Ovary (tissue), 9 donors: ENCODE measurements around the gene MCTP2. TPM values are rescaled to one million over a fixed set of nuclear protein-coding genes. Genes with fewer than 3 reads are reported as not detected.

ENCODE experiments used
- DNase-seq, 5 donors: peaks; one replicate each; pipeline ENCODE4 v3.0.0-alpha.2; 2019 to 2020
- H3K27ac ChIP-seq, 2 donors: fragments of 200-600 bp; one replicate each; pipeline versions ENCODE4 v1.5.1 to v1.8.0; 2019 to 2022
- H3K27me3 ChIP-seq: fragments of 200-600 bp; one replicate; pipeline ENCODE4 v1.8.0; 2022
- H3K36me3 ChIP-seq: fragments of 200-600 bp; sonication (generic); one replicate; pipeline ENCODE4 v1.5.1; 2019
- H3K4me1 ChIP-seq: one replicate; pipeline ENCODE4 v1.8.1; 2013; ENCODE audit warnings: mild to moderate bottlenecking, moderate library complexity; ENCODE audit not compliant: insufficient read depth
- H3K4me3 ChIP-seq: fragments of 200-600 bp; sonication (generic); one replicate; pipeline ENCODE4 v1.5.1; 2017
- H3K9me3 ChIP-seq, 2 donors: fragments of 200-600 bp in 1 of 2; sonication (generic) in 1 of 2; one replicate each; pipeline versions ENCODE4 v1.5.1 to v1.8.1; 2013 to 2019; ENCODE audit warnings: mild to moderate bottlenecking in 1 of 2, moderate library complexity in 1 of 2
- EP300 ChIP-seq: sonication (generic); formaldehyde crosslinking; IDR thresholded peaks from one replicate; pipeline ENCODE4 v1.6.1; 2017; ENCODE audit warnings: antibody characterized with exemption
- POLR2A ChIP-seq: fragments of 450-650 bp; IDR thresholded peaks from one replicate; pipeline ENCODE4 v1.6.1; 2017; ENCODE audit warnings: antibody characterized with exemption, mild to moderate bottlenecking, moderate library complexity
- WGBS, 3 donors: extraction: QIAGEN DNeasy Blood & Tissue Kit in 1 of 3; methylation state at CpG; one replicate each; pipeline versions ENCODE4 v1.1.5 to v1.1.7; 2013 to 2017; 5-methylcytosine and 5-hydroxymethylcytosine counted together
- intact Hi-C, 4 donors: fragments of 100-400 bp; cut with DNase I; formaldehyde crosslinking; loops; one replicate each; pipeline versions ENCODE4 v1.11.0 to v1.15.1; 2022 to 2023
- polyA plus RNA-seq, 2 donors: library from polyadenylated mRNA; stranded (reverse); fragments of 200-250 nt in 1 of 2; fragments of 350-450 nt in 1 of 2; fragmentation: Illumina TruSeq in 1 of 2; extraction: RNeasy Lipid Tissue Mini Kit (QIAGEN cat#74804) in 1 of 2; gene quantifications; one replicate each; pipeline ENCODE4 v1.2.3, GENCODE V29; 2013 to 2014
- total RNA-seq, 7 donors: library from RNA; depleted of rRNA in 2 of 7; stranded (reverse); fragments of >200 nt in 2 of 7; fragmentation: NEBNext Ultra II Directional in 3 of 7; extraction: Animal tissue kit (Norgen Biotek cat#: 25700) in 3 of 7; gene quantifications; one replicate each; pipeline versions ENCODE4 v1.1.0 to v1.2.4, GENCODE V29; 2016 to 2023
- TF ChIP-seq, protein P1 (sequence below), 3 donors: fragments of 450-650 bp in 2 of 3; fragments of 200-600 bp in 1 of 3; IDR thresholded peaks; one replicate each; pipeline versions ENCODE4 v1.5.1 to v1.8.0; 2016 to 2022; ENCODE audit warnings: antibody characterized with exemption in 3 of 3, mild to moderate bottlenecking in 1 of 3
- donor health status: DM: no; HTN: no; CAD: no; lungs with moderate emphysema.
- donor health status: DM: no; HTN: no; CAD: no.
- donor health status: Bipolar disorder and iron deficiency.
- donor health status: DM: yes; HTN: yes; CAD: no.
- donor health status: DM: no; HTN: no; CAD: no.
- donor health status: DM: yes; HTN: yes; CAD: no.

The MCTP2 gene
- total and polyA plus RNA-seq, 9 donors, result 0.71 to 44.5 (median 5.7) TPM

GRCh38 chr15:94523873-94524272 is 292.5 kb downstream of the MCTP2 start:
- Histone ChIP-seq H3K27me3 (no peaks in the 10 kb centered on the region), H3K27ac (no peak overlapping the region), H3K4me3 (no peak overlapping the region), H3K4me1 (no peaks in the 10 kb centered on the region), H3K36me3 (no peaks in the 10 kb centered on the region), H3K9me3 (no peaks in the 10 kb centered on the region)
- intact Hi-C loops, result no loop called here
- TF ChIP-seq POLR2A (no peak), EP300 (no peak)
- TF ChIP-seq, protein P1, sequence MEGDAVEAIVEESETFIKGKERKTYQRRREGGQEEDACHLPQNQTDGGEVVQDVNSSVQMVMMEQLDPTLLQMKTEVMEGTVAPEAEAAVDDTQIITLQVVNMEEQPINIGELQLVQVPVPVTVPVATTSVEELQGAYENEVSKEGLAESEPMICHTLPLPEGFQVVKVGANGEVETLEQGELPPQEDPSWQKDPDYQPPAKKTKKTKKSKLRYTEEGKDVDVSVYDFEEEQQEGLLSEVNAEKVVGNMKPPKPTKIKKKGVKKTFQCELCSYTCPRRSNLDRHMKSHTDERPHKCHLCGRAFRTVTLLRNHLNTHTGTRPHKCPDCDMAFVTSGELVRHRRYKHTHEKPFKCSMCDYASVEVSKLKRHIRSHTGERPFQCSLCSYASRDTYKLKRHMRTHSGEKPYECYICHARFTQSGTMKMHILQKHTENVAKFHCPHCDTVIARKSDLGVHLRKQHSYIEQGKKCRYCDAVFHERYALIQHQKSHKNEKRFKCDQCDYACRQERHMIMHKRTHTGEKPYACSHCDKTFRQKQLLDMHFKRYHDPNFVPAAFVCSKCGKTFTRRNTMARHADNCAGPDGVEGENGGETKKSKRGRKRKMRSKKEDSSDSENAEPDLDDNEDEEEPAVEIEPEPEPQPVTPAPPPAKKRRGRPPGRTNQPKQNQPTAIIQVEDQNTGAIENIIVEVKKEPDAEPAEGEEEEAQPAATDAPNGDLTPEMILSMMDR (IDR thresholded peaks at IDR 0.05), result no peak
- DNase-seq, result no peak
- 59 to 68% (median 68%) methylated on average over 11 of the region's 11 CpGs for WGBS, 3 donors

- Histone ChIP-seq H3K27ac (no peak overlapping the region), H3K4me3 (no peak overlapping the region), H3K4me1 (no peaks in the 10 kb centered on the region), H3K9me3 (no peaks in the 10 kb centered on the region), H3K27me3 (no peaks in the 10 kb centered on the region), H3K36me3 (no peaks in the 10 kb centered on the region)
- TF ChIP-seq EP300, result no peak
- TF ChIP-seq, protein P1 (IDR thresholded peaks at IDR 0.05), result no peak
- no peak for TF ChIP-seq POLR2A
- no peak for DNase-seq
- 80 to 87% (median 84%) methylated on average over 2 of the region's 2 CpGs for WGBS, 3 donors
- intact Hi-C loops, result no loop called here
Observed at GRCh38 chr15:94524565-94524964, 293.2 kb downstream of the MCTP2 start.

DNA sequence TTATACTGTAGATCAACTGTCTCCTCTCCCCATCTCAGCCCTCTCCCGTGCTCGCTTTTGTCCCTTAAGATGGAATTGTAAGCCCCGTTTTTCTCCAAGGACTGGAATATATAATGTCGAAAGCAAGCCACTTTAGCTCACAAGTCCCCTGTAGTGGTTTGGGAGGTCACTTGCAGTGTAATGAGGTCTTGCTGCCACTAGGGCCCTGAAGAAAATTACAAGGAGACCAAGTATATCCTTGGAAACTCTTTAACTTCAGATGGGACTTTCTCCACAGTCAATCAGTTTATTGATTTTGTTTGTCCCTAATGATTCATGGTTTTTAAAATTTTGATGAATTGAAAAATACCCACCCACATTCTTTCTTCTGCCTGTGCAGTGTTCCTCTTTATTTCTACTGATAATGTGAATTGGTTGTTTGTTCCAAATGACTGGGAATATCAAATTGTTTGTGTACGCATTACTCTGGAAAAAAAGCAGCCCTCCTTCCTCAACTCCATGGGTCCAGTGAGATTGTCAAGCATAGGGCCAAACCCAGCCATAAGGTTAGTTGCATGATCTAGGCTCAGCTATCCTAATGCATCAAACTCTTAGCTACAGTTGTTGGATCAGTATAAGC is 294.8 kb downstream of the MCTP2 start:
- no peak overlapping the region for H3K27ac ChIP-seq
- DNase-seq, result no peak
- H3K4me3 ChIP-seq, result no peak overlapping the region
- no peaks in the 10 kb centered on the region for H3K27me3 ChIP-seq
- intact Hi-C loops, result no loop called here
- 85 to 87% (median 85%) methylated on average over 5 of the region's 5 CpGs for WGBS, 3 donors
- H3K9me3 ChIP-seq, result no peaks in the 10 kb centered on the region
- peaks cover 2% of the 10 kb centered on the region for H3K4me1 ChIP-seq
- H3K36me3 ChIP-seq, result no peaks in the 10 kb centered on the region
- TF ChIP-seq EP300, result no peak
- no peak for TF ChIP-seq POLR2A
- TF ChIP-seq, protein P1 (IDR thresholded peaks at IDR 0.05), result no peak

- no peak for DNase-seq
- Histone ChIP-seq H3K27me3 (no peaks in the 10 kb centered on the region), H3K4me3 (no peak overlapping the region), H3K36me3 (no peaks in the 10 kb centered on the region), H3K27ac (no peak overlapping the region), H3K4me1 (peaks cover 2% of the 10 kb centered on the region), H3K9me3 (no peaks in the 10 kb centered on the region)
- intact Hi-C loops, result no loop called here
- TF ChIP-seq, protein P1 (IDR thresholded peaks at IDR 0.05), result no peak
- no peak for TF ChIP-seq EP300
- no peak for TF ChIP-seq POLR2A
- 72 to 88% (median 84%) methylated on average over 3 of the region's 3 CpGs for WGBS, 3 donors
Observed at GRCh38 chr15:94532226-94532625, 300.9 kb downstream of the MCTP2 start.
